Posterior vena cava (tissue), 2 donors: ENCODE measurements around the gene SLC9A4. TPM values are rescaled to one million over a fixed set of nuclear protein-coding genes. Genes with fewer than 3 reads are reported as not detected.
"Not testable (repeated sequence)": the region's sequence is repeated elsewhere in the genome, so short reads cannot be mapped to it uniquely, and the experiment has no call there.

Source experiments
- DNase-seq: peaks from one replicate; pipeline ENCODE4 v3.0.0-alpha.2; 2020; ENCODE audit warnings: low spot score
- intact Hi-C, 2 donors: fragments of 100-400 bp; cut with DNase I; formaldehyde crosslinking; loops; one replicate each; pipeline versions ENCODE4 v1.14.1 to v1.14.2; 2022 to 2023
- total RNA-seq, 2 donors: library from RNA; stranded (reverse); fragmentation: NEBNext Ultra II Directional; extraction: Animal tissue kit (Norgen Biotek cat#: 25700); gene quantifications; one replicate each; pipeline ENCODE4 v1.2.1, GENCODE V29; 2021
- donor health status: DM: yes; HTN: yes; CAD: no.
- donor health status: DM: yes; HTN: yes; CAD: no.

The SLC9A4 gene
- total RNA-seq, 2 donors from 2014 or later, result 0.14 TPM; not detected in 1

DNA sequence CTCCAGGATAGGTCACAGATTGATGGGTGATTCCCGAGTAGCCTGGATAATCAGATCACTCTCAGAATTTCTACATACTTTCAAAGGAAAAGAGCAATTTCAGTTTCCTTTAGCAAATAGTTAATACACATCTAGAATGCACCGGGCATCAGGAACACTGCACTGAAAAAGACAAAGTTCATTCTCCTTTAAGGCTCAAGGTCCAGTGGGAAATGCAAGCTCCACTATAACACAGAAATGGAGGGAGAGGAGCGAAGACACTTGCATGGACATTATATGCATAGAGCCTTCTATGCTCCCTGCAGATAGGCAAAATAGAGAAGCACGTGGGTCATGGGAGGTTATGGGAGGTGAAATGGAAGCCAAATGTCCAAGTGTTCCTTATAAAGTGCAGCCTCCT, 49.1 kb downstream of the SLC9A4 start:
- DNase-seq, result no peak
- intact Hi-C loops, result no loop called here

DNA sequence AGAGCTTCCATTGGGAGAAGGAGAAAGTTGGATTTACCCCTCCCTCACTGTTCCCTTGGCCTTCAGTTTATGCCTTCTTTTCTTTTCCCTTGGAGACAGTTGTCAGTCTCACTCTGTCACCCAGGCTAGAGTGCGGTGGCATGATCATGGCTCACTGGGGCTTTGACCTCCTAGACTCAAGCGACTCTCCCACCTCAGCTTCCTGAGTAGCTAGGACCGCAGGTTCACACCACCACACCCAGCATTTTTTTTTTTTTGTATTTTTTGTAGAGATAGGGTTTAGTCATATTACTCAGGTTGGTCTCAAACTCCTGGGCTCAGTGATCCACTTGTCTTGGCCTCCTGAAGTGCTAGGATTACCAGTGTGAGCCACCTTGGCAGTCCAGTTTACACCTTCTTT, 49.9 kb downstream of the SLC9A4 start:
- intact Hi-C loops, result no loop called here
- DNase-seq, result no peak

DNA sequence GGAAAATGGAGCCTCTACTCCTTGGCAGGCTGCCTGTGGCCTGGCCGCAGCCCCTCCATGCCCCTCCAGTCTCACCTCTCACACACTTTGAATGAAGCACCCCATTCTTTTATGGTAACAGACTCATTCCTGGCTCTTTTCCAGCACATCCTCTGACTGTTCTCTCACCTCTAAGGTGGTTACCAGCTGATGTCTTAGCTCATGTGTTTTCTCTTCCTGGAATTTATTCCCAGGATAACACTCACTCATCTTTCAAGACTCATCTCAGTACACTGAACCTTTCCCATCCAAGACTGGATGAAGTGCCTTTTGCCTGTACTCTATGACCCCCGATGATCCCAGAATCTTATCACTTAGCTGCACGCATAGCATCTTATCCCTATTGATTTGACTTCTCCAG, 50.6 kb downstream of the SLC9A4 start:
- intact Hi-C loops, result no loop called here
- DNase-seq, result no peak

DNA sequence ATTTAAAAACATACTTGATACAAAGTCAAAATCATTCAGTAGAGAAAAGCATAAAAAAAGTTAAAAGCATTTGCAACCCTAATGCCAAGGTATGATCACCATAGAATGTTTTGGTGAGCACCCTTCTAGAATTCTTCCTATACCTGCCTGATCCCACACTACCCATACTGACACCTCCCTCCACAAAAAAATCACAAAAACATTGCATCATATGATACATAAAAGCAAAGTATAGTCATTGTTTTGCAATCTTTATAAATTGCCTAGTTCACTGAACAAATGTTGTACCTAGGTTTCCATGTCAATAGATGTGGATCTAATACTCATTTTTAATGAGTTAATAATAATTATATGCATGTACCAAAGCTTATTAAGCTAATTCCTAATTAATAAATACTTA, 54.1 kb downstream of the SLC9A4 start:
- no peak for DNase-seq
- intact Hi-C loops, result no loop called here

DNA sequence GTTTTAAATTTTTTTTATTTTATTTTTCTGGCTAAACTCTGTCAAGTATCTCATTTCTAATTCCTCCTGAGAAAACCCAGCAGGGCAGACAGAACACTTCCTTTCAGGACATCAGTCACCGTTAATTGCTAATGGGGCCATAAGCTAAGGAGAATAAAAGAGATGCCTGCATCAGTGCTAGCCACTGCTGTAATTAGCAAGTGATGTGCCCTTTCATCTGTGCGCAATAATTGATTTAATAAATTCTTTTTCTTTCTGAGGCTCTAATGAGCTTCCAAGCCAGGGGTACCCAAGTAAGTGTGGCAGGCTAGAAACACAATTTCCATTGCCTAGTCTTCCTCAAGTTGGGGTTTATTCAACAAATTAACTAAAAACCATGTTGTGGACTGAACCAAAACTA, 65.5 kb downstream of the SLC9A4 start:
- intact Hi-C loops, result no loop called here
- no peak for DNase-seq

- intact Hi-C loops, result no loop called here
- no peak for DNase-seq
These were observed 67.9 kb downstream of the SLC9A4 start for GRCh38 chr2:102540882-102541281.

GRCh38 chr2:102544182-102544581, 71.2 kb downstream of the SLC9A4 start:
- DNase-seq, result no peak
- intact Hi-C loops, result no loop called here

DNA sequence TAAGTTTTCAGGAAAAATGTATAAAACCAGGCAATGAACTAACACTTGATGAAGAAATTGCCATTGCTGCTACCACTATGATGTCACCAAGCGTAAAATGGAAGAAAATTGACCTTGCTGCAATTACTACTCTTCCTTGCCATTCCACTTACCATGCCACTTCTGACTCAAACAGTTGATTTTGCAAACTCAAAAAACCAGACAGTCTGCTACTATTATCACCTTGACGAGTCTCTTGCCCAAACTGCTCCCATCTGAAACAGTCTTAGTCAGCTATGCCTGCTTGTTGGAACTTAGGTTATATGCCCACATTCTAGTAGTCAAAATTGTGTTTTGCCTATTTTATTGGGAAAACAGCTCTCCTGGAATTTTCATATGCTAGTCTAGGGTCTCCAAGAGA, 74.4 kb downstream of the SLC9A4 start:
- intact Hi-C loops, result no loop called here
- DNase-seq, result no peak

GRCh38 chr2:102549027-102549426, 76.0 kb downstream of the SLC9A4 start:
- DNase-seq, result no peak
- intact Hi-C loops, result no loop called here

- intact Hi-C loops, result no loop called here
- DNase-seq, result no peak
These were observed 77.1 kb downstream of the SLC9A4 start for GRCh38 chr2:102550151-102550550.

DNA sequence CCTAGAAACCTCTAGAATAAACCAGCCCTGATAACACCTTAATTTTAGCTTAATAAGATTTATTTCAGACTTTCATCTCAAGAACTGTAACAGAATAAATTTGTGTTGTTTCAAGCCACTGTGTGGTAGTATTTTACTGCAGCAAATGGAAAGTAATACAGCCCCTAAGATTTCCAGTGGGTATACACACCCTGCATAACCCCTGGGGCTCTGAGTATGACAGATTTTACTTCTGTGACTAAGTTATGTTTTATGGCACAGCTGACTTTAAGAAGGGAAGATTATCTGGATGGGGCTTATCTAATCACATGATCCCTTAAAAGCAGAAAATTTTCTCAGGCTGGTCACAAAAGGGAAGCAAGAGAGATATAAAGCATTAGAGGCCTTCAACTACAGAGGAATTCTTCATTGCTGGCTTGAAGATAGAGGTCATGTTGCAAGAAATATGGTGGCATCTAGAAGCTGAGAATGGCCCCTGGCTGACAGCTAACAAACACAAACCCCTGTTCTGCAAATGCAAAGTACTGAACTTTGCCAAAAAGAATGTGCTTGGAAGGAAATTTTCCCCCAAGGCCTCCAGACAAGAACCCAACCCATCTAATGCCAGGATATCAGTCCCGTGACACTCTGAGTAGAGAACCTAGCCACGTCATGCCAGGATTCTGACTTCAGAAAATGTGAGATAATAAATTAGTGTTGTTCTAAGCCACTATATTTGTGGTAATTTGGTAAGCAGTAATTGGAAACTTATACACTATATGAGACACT, 78.5 kb downstream of the SLC9A4 start:
- DNase-seq, result no peak
- intact Hi-C loops, result no loop called here

DNA sequence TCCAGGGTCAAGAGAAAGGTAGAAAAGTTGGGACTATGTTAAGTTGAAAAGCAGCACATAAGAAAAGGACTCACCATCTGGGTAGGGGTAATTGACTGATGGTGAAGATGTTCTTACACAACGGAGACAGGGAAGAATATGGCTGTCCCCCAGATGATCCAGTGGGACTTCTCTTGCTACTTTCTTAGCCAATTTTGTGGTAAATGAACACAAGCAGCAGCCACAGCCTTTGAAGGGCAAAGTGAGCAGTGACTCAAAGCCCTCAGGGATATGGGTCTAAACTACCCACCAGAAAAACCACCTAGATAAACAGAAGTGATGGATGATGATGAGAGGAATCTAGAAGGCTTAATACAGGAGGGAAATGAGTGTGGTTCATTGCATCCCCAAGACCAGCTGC, 80.6 kb downstream of the SLC9A4 start:
- DNase-seq, result no peak
- intact Hi-C loops, result no loop called here

DNA sequence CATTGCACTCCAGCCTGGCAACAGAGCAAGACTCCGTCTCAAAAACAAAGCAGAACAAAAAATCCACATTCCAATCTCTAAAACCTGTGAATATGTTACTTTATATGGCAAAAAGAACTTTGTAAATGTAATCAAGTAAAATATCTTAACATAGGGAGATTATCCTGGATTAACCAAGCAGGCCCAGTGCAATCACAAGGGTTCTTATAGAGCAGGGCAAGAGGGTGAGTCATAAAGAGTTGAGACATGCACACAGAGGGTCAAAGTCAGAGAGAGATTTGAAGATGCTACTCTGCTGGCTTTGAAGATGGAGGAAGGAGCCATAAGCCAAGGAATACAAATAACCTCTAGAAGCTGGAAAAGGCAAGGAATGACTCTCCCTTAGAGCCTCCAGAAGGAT, 85.4 kb downstream of the SLC9A4 start:
- intact Hi-C loops, result no loop called here
- no peak for DNase-seq

- intact Hi-C loops, DNase-seq: not testable (repeated sequence)
These were observed 89.5 kb downstream of the SLC9A4 start for GRCh38 chr2:102562542-102562941.

- intact Hi-C loops, result no loop called here
These were observed 102.9 kb downstream of the SLC9A4 start for GRCh38 chr2:102575888-102576287.

DNA sequence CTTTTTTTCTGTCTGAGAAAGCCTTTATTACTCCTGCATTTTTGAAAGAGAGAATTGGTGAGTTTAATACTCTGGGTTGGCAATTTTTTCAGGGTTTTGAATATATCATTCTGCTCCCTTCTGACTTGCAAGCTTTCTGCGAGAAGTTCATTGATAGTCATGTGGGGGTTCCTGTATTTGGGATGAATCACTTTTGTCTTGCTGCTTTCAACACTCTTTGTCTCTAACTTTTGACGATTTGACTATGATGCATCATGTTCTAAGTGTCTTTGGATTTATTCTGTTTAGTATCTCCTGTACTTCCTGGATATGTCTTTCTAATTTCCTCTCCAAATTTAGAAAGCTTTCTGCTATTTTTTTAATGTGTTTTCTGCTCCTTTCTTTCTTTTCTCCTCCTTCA, 105.3 kb downstream of the SLC9A4 start:
- no peak for DNase-seq
- intact Hi-C loops, result no loop called here

More at GRCh38 chr2:102575888-102576287, 102.9 kb downstream of the SLC9A4 start:
- DNase-seq, result no peak

GRCh38 chr2:102581911-102582310, 108.9 kb downstream of the SLC9A4 start:
- no peak for DNase-seq
- intact Hi-C loops, result no loop called here

GRCh38 chr2:102582845-102583244, 109.8 kb downstream of the SLC9A4 start:
- intact Hi-C loops, result no loop called here
- no peak for DNase-seq
